HG03565 (cell line): ENCODE measurements around the gene UNC93B1.
"Not testable (repeated sequence)": the region's sequence is repeated elsewhere in the genome, so short reads cannot be mapped to it uniquely, and the experiment has no call there.

Source experiments
- ATAC-seq: cut with Tn5 transposase; IDR thresholded peaks from one replicate; pipeline ENCODE4 v1.9.1; 2021; ENCODE audit warnings: mild to moderate bottlenecking, moderate library complexity; ENCODE audit not compliant: unreplicated experiment

UNC93B1 gene

GRCh38 chr11:68010090-68011041 is 6.5 kb upstream of the UNC93B1 start, which contains the start of gene ALDH3B1:
Gene ALDH3B1, plus strand, starts transcription at chr11:68010327. Its CDS starts 4,971 bp downstream, at chr11:68015298.
- no peak for ATAC-seq

- no peak for ATAC-seq
Measured at GRCh38 chr11:68009391-68010089, 5.6 kb upstream of the UNC93B1 start.

GRCh38 chr11:68008381-68009337 is 4.8 kb upstream of the UNC93B1 start:
- ATAC-seq, result no peak

- ATAC-seq, result no peak
Measured at GRCh38 chr11:68007498-68008380, 3.8 kb upstream of the UNC93B1 start.

GRCh38 chr11:68006606-68007166 is 2.8 kb upstream of the UNC93B1 start:
- no peak for ATAC-seq

- no peak for ATAC-seq
Measured at GRCh38 chr11:68004551-68005335, 846 bp upstream of the UNC93B1 start.

- peak; percentile 23 for ATAC-seq
Measured at GRCh38 chr11:68002938-68003845, 705 bp downstream of the UNC93B1 start.

GRCh38 chr11:68002575-68002937 is 1.3 kb downstream of the UNC93B1 start:
- no peak for ATAC-seq

GRCh38 chr11:67999704-68000103 is 4.2 kb downstream of the UNC93B1 start:
- no peak for ATAC-seq

GRCh38 chr11:67999201-67999629 is 4.7 kb downstream of the UNC93B1 start:
- no peak for ATAC-seq

- no peak for ATAC-seq
Measured at GRCh38 chr11:67998150-67999045, 5.5 kb downstream of the UNC93B1 start.

GRCh38 chr11:67997475-67997921 is 6.4 kb downstream of the UNC93B1 start:
- ATAC-seq, result no peak

- no peak for ATAC-seq
Measured at GRCh38 chr11:67996622-67997474, 7.0 kb downstream of the UNC93B1 start.

- no peak for ATAC-seq
Measured at GRCh38 chr11:67996051-67996450, 7.8 kb downstream of the UNC93B1 start.

GRCh38 chr11:67995579-67995978 is 8.3 kb downstream of the UNC93B1 start:
- not testable (repeated sequence) for ATAC-seq

- not testable (repeated sequence) for ATAC-seq
Measured at GRCh38 chr11:67995129-67995528, 8.8 kb downstream of the UNC93B1 start.
